Parathyroid adenoma (tissue), 2 donors: ENCODE data around the gene WDR76.

Source experiments
- H2AFZ ChIP-seq: fragments of 300-600 bp; sonication (generic); one replicate; pipeline ENCODE4 v1.7.0; 2017; ENCODE audit warnings: antibody characterized with exemption, mild to moderate bottlenecking
- H3K27ac ChIP-seq: fragments of 300-600 bp; sonication (generic); one replicate; pipeline ENCODE4 v1.7.0; 2017
- H3K27me3 ChIP-seq: fragments of 300-600 bp; sonication (generic); one replicate; pipeline ENCODE4 v1.7.0; 2017; ENCODE audit warnings: low read length; ENCODE audit not compliant: control insufficient read depth, insufficient read depth
- H3K36me3 ChIP-seq: fragments of 300-600 bp; sonication (generic); one replicate; pipeline ENCODE4 v1.7.0; 2017; ENCODE audit warnings: low read length; ENCODE audit not compliant: control insufficient read depth, insufficient read depth
- H3K4me1 ChIP-seq: fragments of 300-600 bp; sonication (generic); one replicate; pipeline ENCODE4 v1.7.0; 2017; ENCODE audit warnings: control low read depth
- H3K4me2 ChIP-seq: fragments of 300-600 bp; sonication (generic); one replicate; pipeline ENCODE4 v1.7.0; 2017; ENCODE audit warnings: low read length
- H3K4me3 ChIP-seq: fragments of 300-600 bp; sonication (generic); one replicate; pipeline ENCODE4 v1.7.0; 2017; ENCODE audit warnings: low read depth, low read length
- H3K79me2 ChIP-seq: fragments of 300-600 bp; sonication (generic); one replicate; pipeline ENCODE4 v1.7.0; 2017; ENCODE audit warnings: control low read depth
- H3K9ac ChIP-seq: fragments of 300-600 bp; sonication (generic); one replicate; pipeline ENCODE4 v1.7.0; 2017; ENCODE audit warnings: mild to moderate bottlenecking
- H3K9me3 ChIP-seq: fragments of 300-600 bp; sonication (generic); one replicate; pipeline ENCODE4 v1.7.0; 2017; ENCODE audit warnings: low read length; ENCODE audit not compliant: control insufficient read depth
- CTCF ChIP-seq: fragments of 300-600 bp; sonication (generic); IDR thresholded peaks from one replicate; pipeline ENCODE4 v1.7.0; 2017; ENCODE audit warnings: antibody characterized with exemption, mild to moderate bottlenecking
- donor health status: primary hyperparathyroidism.

Gene WDR76

GRCh38 chr15:43883571-43883970 is 56.8 kb downstream of the WDR76 start:
- H3K4me2 ChIP-seq: no peak overlapping the region
- no peaks in the 10 kb centered on the region for H3K4me1 ChIP-seq
- no peaks in the 10 kb centered on the region for H3K79me2 ChIP-seq
- H3K9ac ChIP-seq: no peak overlapping the region
- no peaks in the 10 kb centered on the region for H3K27me3 ChIP-seq
- no peak overlapping the region for H2AFZ ChIP-seq
- H3K9me3 ChIP-seq: no peaks in the 10 kb centered on the region
- no peaks in the 10 kb centered on the region for H3K36me3 ChIP-seq
- H3K27ac ChIP-seq: no peak overlapping the region
- H3K4me3 ChIP-seq: no peak overlapping the region
- no peak for TF ChIP-seq CTCF

- H3K4me1 ChIP-seq: no peaks in the 10 kb centered on the region
- H3K4me2 ChIP-seq: no peak overlapping the region
- no peaks in the 10 kb centered on the region for H3K9me3 ChIP-seq
- H3K27ac ChIP-seq: no peak overlapping the region
- H2AFZ ChIP-seq: no peak overlapping the region
- no peaks in the 10 kb centered on the region for H3K27me3 ChIP-seq
- no peak overlapping the region for H3K9ac ChIP-seq
- no peaks in the 10 kb centered on the region for H3K79me2 ChIP-seq
- H3K4me3 ChIP-seq: no peak overlapping the region
- H3K36me3 ChIP-seq: no peaks in the 10 kb centered on the region
- no peak for TF ChIP-seq CTCF
Observed at GRCh38 chr15:43886558-43886957, 59.8 kb downstream of the WDR76 start.

- no peak overlapping the region for H2AFZ ChIP-seq
- H3K9me3 ChIP-seq: no peaks in the 10 kb centered on the region
- H3K27me3 ChIP-seq: no peaks in the 10 kb centered on the region
- no peak overlapping the region for H3K4me3 ChIP-seq
- H3K9ac ChIP-seq: no peak overlapping the region
- no peaks in the 10 kb centered on the region for H3K4me1 ChIP-seq
- no peak for TF ChIP-seq CTCF
- H3K79me2 ChIP-seq: no peaks in the 10 kb centered on the region
- no peak overlapping the region for H3K4me2 ChIP-seq
- H3K36me3 ChIP-seq: no peaks in the 10 kb centered on the region
- H3K27ac ChIP-seq: no peak overlapping the region
Observed at GRCh38 chr15:43887901-43888300, 61.1 kb downstream of the WDR76 start.

GRCh38 chr15:43889042-43889441 is 62.2 kb downstream of the WDR76 start:
- no peak overlapping the region for H3K9ac ChIP-seq
- H3K4me2 ChIP-seq: no peak overlapping the region
- no peaks in the 10 kb centered on the region for H3K9me3 ChIP-seq
- no peaks in the 10 kb centered on the region for H3K4me1 ChIP-seq
- H3K36me3 ChIP-seq: no peaks in the 10 kb centered on the region
- no peak overlapping the region for H3K27ac ChIP-seq
- H2AFZ ChIP-seq: no peak overlapping the region
- H3K4me3 ChIP-seq: no peak overlapping the region
- H3K79me2 ChIP-seq: no peaks in the 10 kb centered on the region
- no peaks in the 10 kb centered on the region for H3K27me3 ChIP-seq
- TF ChIP-seq CTCF: no peak

- Histone ChIP-seq H3K36me3 (no peaks in the 10 kb centered on the region), H2AFZ (no peak overlapping the region), H3K4me2 (no peak overlapping the region), H3K9ac (no peak overlapping the region), H3K4me1 (no peaks in the 10 kb centered on the region), H3K79me2 (no peaks in the 10 kb centered on the region), H3K4me3 (no peak overlapping the region), H3K9me3 (no peaks in the 10 kb centered on the region), H3K27ac (no peak overlapping the region), H3K27me3 (no peaks in the 10 kb centered on the region)
- TF ChIP-seq CTCF: no peak
Observed at GRCh38 chr15:43893956-43894355, 67.2 kb downstream of the WDR76 start.
